Measurements from ENCODE around the gene FAM210A. TPM values are rescaled to one million over a fixed set of nuclear protein-coding genes. Genes with fewer than 3 reads are reported as not detected.

The FAM210A gene
- total and polyA plus RNA-seq, 2 donors (not counting 1 experiment from before 2014, with no cell fraction given): 4.2 to 11.4 TPM

- TF ChIP-seq CTCF (IDR thresholded peaks at IDR 0.05): no peak
- no peak for TF ChIP-seq EZH2 (IDR thresholded peaks at IDR 0.05; ENCODE audit: borderline replicate concordance, insufficient read depth, low read depth, low read length, poor library complexity, severe bottlenecking)
- no peak overlapping the region for H2AFZ ChIP-seq (ENCODE audit: insufficient read depth, low read depth, low read length, poor library complexity, severe bottlenecking)
- H3K36me3 ChIP-seq (replicated peaks in 1 of 2; ENCODE audit: control extremely low read depth in 1 of 2, control insufficient read depth in 1 of 2, extremely low read depth in 1 of 2, insufficient read depth in 2 of 2, low read length in 1 of 2): peaks cover 3 to 49% of the 10 kb centered on the region in 2 experiments
- ChIA-PET POLR2A (no interaction called here), CTCF (no interaction called here)
- H3K79me2 ChIP-seq (ENCODE audit: control insufficient read depth, insufficient read depth, low read length): no peaks in the 10 kb centered on the region
- H3K27ac Mint-ChIP-seq: no peak overlapping the region
- no peaks in the 10 kb centered on the region for H3K4me1 Mint-ChIP-seq
- DNase-seq (no peak), ATAC-seq (ENCODE audit: low read depth) (no peak)
- no peak overlapping the region for H3K4me2 ChIP-seq (replicated peaks; ENCODE audit: low read depth, low read length, poor library complexity, severe bottlenecking)
- no peak overlapping the region for H3K4me3 Mint-ChIP-seq
- H3K27me3 ChIP-seq (replicated peaks in 1 of 4; ENCODE audit: control extremely low read depth in 1 of 4, control insufficient read depth in 3 of 4, insufficient read depth in 4 of 4, low read length in 3 of 4): no peaks in the 10 kb centered on the region
- H4K20me1 ChIP-seq (ENCODE audit: control insufficient read depth, insufficient read depth, low read length, poor library complexity, severe bottlenecking): no peaks in the 10 kb centered on the region
- no peak overlapping the region for H3K27ac ChIP-seq (ENCODE audit: low read length in 2 of 2)
- no peak overlapping the region for H3K9ac ChIP-seq (ENCODE audit: low read length)
- H3K9me3 Mint-ChIP-seq (ENCODE audit: insufficient read depth): peaks cover 4% of the 10 kb centered on the region
- intact Hi-C loops (cut with micrococcal nuclease): no loop called here
- H3K4me3 ChIP-seq (ENCODE audit: control extremely low read depth in 1 of 5, extremely low read depth in 1 of 5, insufficient read depth in 1 of 5, low read depth in 2 of 5, low read length in 4 of 5): no peak overlapping the region
- H3K9me3 ChIP-seq (ENCODE audit: control extremely low read depth in 1 of 3, control insufficient read depth in 2 of 3, insufficient read depth in 1 of 3, low read length in 2 of 3): peaks cover 0 to 4% (median 0%) of the 10 kb centered on the region in 3 donors
- no peaks in the 10 kb centered on the region for H3K27me3 Mint-ChIP-seq
- no peaks in the 10 kb centered on the region for H3K4me1 ChIP-seq (ENCODE audit: control insufficient read depth in 2 of 2, insufficient read depth in 2 of 2, low read length in 2 of 2)
Observed at GRCh38 chr18:13760047-13760446, 33.7 kb upstream of the FAM210A start.

GRCh38 chr18:13758622-13759021 is 32.3 kb upstream of the FAM210A start:
- H3K4me2 ChIP-seq (replicated peaks; ENCODE audit: low read depth, low read length, poor library complexity, severe bottlenecking): no peak overlapping the region
- no peaks in the 10 kb centered on the region for H4K20me1 ChIP-seq (ENCODE audit: control insufficient read depth, insufficient read depth, low read length, poor library complexity, severe bottlenecking)
- H2AFZ ChIP-seq (ENCODE audit: insufficient read depth, low read depth, low read length, poor library complexity, severe bottlenecking): no peak overlapping the region
- no peak for TF ChIP-seq CTCF (IDR thresholded peaks at IDR 0.05)
- no peak for TF ChIP-seq EZH2 (IDR thresholded peaks at IDR 0.05; ENCODE audit: borderline replicate concordance, insufficient read depth, low read depth, low read length, poor library complexity, severe bottlenecking)
- Mint-ChIP-seq H3K27ac (no peak overlapping the region), H3K4me1 (no peaks in the 10 kb centered on the region), H3K27me3 (no peaks in the 10 kb centered on the region), H3K9me3 (ENCODE audit: insufficient read depth) (peaks cover under 1% of the 10 kb centered on the region), H3K4me3 (no peak overlapping the region)
- ChIA-PET CTCF (no interaction called here), POLR2A (no interaction called here)
- intact Hi-C loops (cut with micrococcal nuclease): no loop called here
- H3K4me1 ChIP-seq (ENCODE audit: control insufficient read depth in 2 of 2, insufficient read depth in 2 of 2, low read length in 2 of 2): no peaks in the 10 kb centered on the region
- no peak overlapping the region for H3K27ac ChIP-seq (ENCODE audit: low read length in 2 of 2)
- no peaks in the 10 kb centered on the region for H3K27me3 ChIP-seq (replicated peaks in 1 of 4; ENCODE audit: control extremely low read depth in 1 of 4, control insufficient read depth in 3 of 4, insufficient read depth in 4 of 4, low read length in 3 of 4)
- WGBS (ENCODE audit: insufficient coverage): no CpG with 5 or more reads among the region's 1 CpG
- H3K4me3 ChIP-seq (ENCODE audit: control extremely low read depth in 1 of 5, extremely low read depth in 1 of 5, insufficient read depth in 1 of 5, low read depth in 2 of 5, low read length in 4 of 5): no peak overlapping the region
- no peak for ATAC-seq (ENCODE audit: low read depth)
- no peak for DNase-seq
- H3K36me3 ChIP-seq (replicated peaks in 1 of 2; ENCODE audit: control extremely low read depth in 1 of 2, control insufficient read depth in 1 of 2, extremely low read depth in 1 of 2, insufficient read depth in 2 of 2, low read length in 1 of 2): peaks cover 0 to 63% of the 10 kb centered on the region in 2 experiments
- H3K79me2 ChIP-seq (ENCODE audit: control insufficient read depth, insufficient read depth, low read length): no peaks in the 10 kb centered on the region
- H3K9ac ChIP-seq (ENCODE audit: low read length): no peak overlapping the region
- H3K9me3 ChIP-seq (ENCODE audit: control extremely low read depth in 1 of 3, control insufficient read depth in 2 of 3, insufficient read depth in 1 of 3, low read length in 2 of 3): no peaks in the 10 kb centered on the region
